D721Med (cell line): ENCODE results near the gene RTTN.
A peak's percentile ranks its signal among the peaks of the same experiment; 100 is the strongest.

ENCODE experiments used
- DNase-seq: peaks from one replicate; pipeline ENCODE4 v3.0.0; 2011; ENCODE audit warnings: low spot score; ENCODE audit not compliant: insufficient read length
- FAIRE-seq: peaks from 2 replicates; lab custom pipeline; 2011; peaks lifted over from hg19 to GRCh38; lab: Jason Lieb, UNC
- TF ChIP-seq, protein P1 (sequence below): IDR thresholded peaks from 2 replicates; pipeline ENCODE4 v1.5.1; 2012; ENCODE audit warnings: mild to moderate bottlenecking, control low read depth; ENCODE audit not compliant: insufficient read depth; ENCODE audit errors: missing control alignments

Gene RTTN

DNA sequence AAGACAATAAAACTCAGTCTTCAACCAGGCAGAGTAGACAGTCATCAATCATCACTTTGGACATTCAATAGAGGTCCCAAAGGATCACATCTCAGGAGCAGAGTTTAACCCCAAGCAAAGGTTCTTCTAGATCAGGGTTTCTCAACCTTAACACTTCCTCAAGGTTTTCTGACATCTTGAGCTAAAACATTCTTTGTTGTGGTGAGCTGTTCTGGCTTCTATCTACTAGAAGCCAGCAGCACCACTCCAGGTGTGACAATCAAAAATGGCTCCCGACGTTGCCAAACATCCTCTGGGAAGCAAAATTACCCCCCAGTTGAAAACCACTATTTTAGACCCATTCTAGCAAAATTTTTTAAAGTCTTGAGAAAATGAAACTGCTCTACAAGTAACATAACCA is 22.0 kb downstream of the RTTN start:
- TF ChIP-seq, protein P1, sequence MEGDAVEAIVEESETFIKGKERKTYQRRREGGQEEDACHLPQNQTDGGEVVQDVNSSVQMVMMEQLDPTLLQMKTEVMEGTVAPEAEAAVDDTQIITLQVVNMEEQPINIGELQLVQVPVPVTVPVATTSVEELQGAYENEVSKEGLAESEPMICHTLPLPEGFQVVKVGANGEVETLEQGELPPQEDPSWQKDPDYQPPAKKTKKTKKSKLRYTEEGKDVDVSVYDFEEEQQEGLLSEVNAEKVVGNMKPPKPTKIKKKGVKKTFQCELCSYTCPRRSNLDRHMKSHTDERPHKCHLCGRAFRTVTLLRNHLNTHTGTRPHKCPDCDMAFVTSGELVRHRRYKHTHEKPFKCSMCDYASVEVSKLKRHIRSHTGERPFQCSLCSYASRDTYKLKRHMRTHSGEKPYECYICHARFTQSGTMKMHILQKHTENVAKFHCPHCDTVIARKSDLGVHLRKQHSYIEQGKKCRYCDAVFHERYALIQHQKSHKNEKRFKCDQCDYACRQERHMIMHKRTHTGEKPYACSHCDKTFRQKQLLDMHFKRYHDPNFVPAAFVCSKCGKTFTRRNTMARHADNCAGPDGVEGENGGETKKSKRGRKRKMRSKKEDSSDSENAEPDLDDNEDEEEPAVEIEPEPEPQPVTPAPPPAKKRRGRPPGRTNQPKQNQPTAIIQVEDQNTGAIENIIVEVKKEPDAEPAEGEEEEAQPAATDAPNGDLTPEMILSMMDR = no peak
- DNase-seq (no peak), FAIRE-seq (no peak)

DNA sequence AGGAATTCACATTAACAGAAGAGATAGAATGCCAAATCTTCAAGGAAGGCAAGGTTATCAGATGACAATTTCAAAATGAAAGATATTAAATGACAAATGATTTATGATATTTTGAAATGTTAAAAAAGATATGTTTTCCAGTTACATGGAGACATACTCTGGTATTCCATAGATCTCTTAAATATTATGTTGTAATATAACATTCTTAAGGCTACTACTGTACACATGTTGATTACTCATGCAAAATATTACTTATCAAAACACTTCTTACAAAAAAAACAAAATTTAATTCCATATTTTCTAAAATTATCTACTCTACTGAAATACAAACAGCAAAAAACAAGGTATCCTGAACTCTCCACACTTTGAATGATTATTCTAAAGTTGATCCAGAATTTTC is 22.9 kb downstream of the RTTN start:
- DNase-seq (no peak), FAIRE-seq (no peak)
- TF ChIP-seq, protein P1 = no peak

DNA sequence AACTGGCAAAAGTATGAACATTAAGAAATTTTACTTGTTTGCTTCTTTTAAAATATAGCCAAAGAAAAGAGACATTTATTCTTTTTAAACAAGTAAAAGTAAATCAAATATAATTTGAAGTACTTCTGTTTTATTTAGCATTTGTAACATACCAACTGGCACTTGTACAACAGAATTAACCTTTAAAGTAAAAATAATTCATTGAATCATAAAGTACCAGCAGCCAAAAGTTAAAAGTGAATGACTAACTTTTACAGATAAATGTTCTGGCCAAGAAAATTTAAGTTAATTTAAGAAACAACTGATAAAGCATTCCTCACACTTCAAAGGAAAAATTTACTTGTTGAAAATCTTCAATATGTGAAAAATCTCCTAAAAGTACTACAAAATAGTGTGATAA is 23.8 kb downstream of the RTTN start:
- FAIRE-seq = no peak
- TF ChIP-seq, protein P1 = no peak
- DNase-seq = no peak

DNA sequence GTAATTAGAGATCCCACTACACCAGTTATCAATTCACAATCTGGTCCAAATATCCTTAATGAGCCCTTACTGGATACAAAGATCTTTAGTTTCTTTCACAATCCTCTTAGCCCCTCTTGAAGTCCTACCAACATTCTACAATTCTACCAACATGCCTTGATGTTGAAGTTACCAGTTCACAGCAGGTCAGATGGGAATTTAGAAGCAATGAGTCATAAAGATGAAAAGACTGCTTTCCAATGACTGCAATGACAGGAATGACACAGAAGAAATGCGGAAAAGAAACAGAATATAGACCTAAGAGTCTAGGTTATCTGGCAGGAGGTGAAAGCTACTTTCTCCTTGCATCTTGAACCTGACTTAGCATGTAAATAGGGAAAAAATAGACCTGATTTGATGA is 24.5 kb downstream of the RTTN start:
- FAIRE-seq = peak; percentile 100

DNA sequence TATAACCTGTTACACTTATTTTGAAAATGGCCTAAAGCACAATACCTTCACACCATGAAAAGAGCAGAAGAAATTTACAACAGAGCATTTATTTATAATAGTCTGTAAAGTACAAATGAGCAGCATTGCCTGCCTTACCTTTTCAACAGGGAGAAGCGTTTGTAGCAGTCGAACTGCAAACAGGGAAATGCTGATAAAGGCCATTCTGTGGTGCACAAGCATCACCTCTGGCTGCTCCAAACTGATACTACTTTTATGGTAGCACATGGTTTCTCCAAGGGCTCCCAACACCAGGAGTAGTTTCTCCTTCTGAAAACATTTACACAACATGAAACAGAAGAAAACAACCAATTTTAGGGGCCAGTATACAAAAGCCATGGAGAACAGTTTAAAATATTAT is 28.9 kb downstream of the RTTN start:
- FAIRE-seq (no peak), DNase-seq (no peak)
- TF ChIP-seq, protein P1 = no peak

More for the DNA sequence above, 24.5 kb downstream of the RTTN start:
- TF ChIP-seq, protein P1 = no peak
- no peak for DNase-seq

DNA sequence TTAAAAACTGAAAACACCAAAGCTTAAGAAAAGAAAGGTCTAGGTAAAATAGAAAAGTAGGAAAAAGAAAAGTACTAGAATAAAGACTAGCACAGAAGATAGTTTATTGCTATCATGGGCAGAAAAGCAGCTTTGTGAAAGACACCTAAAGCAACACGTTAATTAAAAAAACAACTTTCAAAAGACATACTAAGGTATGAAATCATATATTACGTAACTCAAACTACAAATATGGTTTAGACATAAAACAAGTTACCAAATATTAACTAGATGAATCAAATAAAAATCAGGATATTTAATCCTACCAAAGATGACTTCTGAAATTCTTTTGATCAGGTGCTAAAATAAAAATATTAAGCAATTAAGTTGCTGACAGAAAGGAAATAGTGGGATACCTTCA is 30.3 kb downstream of the RTTN start:
- peak; percentile 100 for FAIRE-seq
- TF ChIP-seq, protein P1 = no peak
- DNase-seq = no peak

DNA sequence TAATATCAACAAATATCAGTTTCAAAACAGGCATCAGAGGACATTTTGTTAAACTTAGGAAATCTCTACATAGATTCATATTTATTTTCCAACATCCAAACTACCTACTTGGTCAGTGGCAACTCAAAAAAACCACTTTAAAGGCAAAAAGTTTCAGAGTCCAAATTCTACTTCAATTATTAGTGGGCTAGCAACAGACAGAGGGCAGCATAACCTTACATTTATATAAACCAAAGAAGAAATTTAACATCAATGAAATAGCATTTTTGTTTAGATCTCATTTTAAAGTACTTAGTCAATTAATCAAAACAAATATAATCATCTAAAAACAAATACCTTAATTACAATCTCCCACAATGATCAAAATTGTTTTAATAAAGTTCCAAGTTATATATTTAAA is 33.3 kb downstream of the RTTN start:
- no peak for FAIRE-seq
- no peak for DNase-seq
- TF ChIP-seq, protein P1 = peak; percentile 46
